ENCODE data around the gene PDPK1.
"Not testable (repeated sequence)": the region's sequence is repeated elsewhere in the genome, so short reads cannot be mapped to it uniquely, and the experiment has no call there.

- TF ChIP-seq CTCF (conservative IDR thresholded peaks at IDR 0.05 in 1 of 2, IDR thresholded peaks at IDR 0.05 in 1 of 2; ENCODE audit: extremely low read depth in 1 of 2, insufficient read depth in 1 of 2, low read depth in 1 of 2, low read length in 2 of 2); EZH2 (IDR thresholded peaks at IDR 0.05; ENCODE audit: borderline replicate concordance, low read length): not testable (repeated sequence)
Observed at GRCh38 chr16:2627075-2627474, 89.3 kb downstream of the PDPK1 start.

All from mammary epithelial cell (primary cell).